GM18868 (cell line): ENCODE data around the gene EZH1.

Source experiments
- ATAC-seq: cut with Tn5 transposase; IDR thresholded peaks from one replicate; pipeline ENCODE4 v1.9.1; 2021; ENCODE audit warnings: mild to moderate bottlenecking, moderate library complexity; ENCODE audit not compliant: unreplicated experiment

The EZH1 gene

GRCh38 chr17:42744806-42745617 lies at the start of gene EZH1:
Gene EZH1, minus strand, starts transcription at chr17:42745040. Its CDS starts 16,099 bp downstream, at chr17:42728941.
- ATAC-seq, result peak; percentile 82

GRCh38 chr17:42792545-42792944 lies 47.7 kb upstream of the EZH1 start:
- ATAC-seq, result no peak

- ATAC-seq, result no peak
Measured at GRCh38 chr17:42791948-42792347, 47.1 kb upstream of the EZH1 start.

GRCh38 chr17:42787266-42787665 lies 42.4 kb upstream of the EZH1 start:
- ATAC-seq, result no peak

- no peak for ATAC-seq
Measured at GRCh38 chr17:42784811-42785592, 40.2 kb upstream of the EZH1 start.

GRCh38 chr17:42784409-42784808 lies 39.6 kb upstream of the EZH1 start:
- no peak for ATAC-seq

GRCh38 chr17:42783791-42784138 lies 38.9 kb upstream of the EZH1 start:
- no peak for ATAC-seq

- ATAC-seq, result no peak
Measured at GRCh38 chr17:42783062-42783790, 38.4 kb upstream of the EZH1 start.

- ATAC-seq, result no peak
Measured at GRCh38 chr17:42782166-42783061, 37.6 kb upstream of the EZH1 start.

GRCh38 chr17:42781639-42782165 lies 36.9 kb upstream of the EZH1 start:
- no peak for ATAC-seq

- no peak for ATAC-seq
Measured at GRCh38 chr17:42780851-42781638, 36.2 kb upstream of the EZH1 start.

- ATAC-seq, result no peak
Measured at GRCh38 chr17:42779936-42780850, 35.4 kb upstream of the EZH1 start, which contains the start of gene WNK4. Gene WNK4, plus strand, starts transcription at chr17:42780610. Its CDS starts 89 bp downstream, at chr17:42780699.

- ATAC-seq, result no peak
Measured at GRCh38 chr17:42779304-42779935, 34.6 kb upstream of the EZH1 start.

GRCh38 chr17:42778570-42778969 lies 33.7 kb upstream of the EZH1 start:
- ATAC-seq, result no peak

- ATAC-seq, result no peak
Measured at GRCh38 chr17:42775534-42776098, 30.8 kb upstream of the EZH1 start.

GRCh38 chr17:42774066-42774745 lies 29.4 kb upstream of the EZH1 start:
- ATAC-seq, result no peak
